ENCODE results near the gene POLR2L.

POLR2L gene

DNA sequence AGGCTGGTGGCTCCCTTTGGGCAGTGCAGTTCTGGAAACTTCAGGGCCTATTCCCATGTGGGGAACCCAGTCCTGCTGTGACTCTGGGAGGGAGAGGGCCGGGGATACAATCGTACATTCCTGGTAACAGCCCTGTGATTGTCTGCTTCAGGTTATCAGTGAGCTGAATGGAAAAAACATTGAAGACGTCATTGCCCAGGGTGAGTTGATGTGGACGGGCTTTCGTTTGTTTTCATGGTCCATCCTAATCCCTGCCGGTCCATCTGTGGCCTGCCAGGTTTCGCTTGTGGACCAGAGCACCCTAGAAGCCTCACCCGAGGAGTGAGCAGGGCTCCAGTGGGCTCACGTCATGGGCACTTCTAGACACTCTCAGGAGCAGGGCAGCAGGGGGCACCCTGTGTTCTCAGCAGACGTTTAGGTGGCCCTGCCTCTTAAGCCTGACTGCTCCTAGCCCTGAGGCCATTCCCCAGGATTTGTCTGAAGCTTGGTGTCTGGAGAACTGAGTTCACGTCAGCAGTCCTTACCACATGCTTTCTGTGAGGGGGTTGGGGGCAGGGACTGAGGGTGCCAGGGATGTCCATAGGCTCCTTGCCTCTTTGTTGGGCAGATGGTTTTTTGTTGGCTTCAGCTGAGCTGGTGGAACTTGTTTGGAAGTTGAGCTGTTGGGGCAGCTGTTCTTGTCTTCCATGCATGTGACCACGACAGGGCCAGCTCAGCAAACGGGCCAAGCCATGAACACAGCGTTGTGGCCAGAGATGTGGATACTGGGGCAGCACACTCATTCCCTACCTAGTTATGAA is 30.7 kb downstream of the POLR2L start:
- DNase-seq (ENCODE audit: low read depth in 3 of 3) = no peak

DNA sequence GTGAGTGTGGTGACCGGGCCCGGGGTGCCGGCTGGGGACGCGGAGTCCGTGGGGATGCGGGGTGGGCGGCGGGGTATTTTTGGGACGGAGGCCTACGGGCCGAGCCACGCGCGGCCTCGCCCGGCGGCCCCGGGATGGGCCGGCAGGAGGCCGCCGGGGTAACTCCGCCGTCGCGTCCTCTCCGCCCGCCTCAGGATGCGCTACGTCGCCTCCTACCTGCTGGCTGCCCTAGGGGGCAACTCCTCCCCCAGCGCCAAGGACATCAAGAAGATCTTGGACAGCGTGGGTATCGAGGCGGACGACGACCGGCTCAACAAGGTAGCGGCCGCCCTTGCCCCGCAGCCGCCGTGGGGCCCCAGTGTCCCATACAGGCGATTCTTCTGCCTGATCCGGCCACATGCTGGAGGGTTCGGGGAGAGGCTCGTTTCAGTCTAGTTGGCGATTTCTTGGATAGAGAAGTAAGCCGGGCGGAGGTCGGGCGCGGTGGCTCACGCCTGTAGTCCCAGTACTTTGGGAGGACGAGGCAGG is 32.2 kb downstream of the POLR2L start:
- no peak for DNase-seq (ENCODE audit: low read depth in 3 of 3)

DNA sequence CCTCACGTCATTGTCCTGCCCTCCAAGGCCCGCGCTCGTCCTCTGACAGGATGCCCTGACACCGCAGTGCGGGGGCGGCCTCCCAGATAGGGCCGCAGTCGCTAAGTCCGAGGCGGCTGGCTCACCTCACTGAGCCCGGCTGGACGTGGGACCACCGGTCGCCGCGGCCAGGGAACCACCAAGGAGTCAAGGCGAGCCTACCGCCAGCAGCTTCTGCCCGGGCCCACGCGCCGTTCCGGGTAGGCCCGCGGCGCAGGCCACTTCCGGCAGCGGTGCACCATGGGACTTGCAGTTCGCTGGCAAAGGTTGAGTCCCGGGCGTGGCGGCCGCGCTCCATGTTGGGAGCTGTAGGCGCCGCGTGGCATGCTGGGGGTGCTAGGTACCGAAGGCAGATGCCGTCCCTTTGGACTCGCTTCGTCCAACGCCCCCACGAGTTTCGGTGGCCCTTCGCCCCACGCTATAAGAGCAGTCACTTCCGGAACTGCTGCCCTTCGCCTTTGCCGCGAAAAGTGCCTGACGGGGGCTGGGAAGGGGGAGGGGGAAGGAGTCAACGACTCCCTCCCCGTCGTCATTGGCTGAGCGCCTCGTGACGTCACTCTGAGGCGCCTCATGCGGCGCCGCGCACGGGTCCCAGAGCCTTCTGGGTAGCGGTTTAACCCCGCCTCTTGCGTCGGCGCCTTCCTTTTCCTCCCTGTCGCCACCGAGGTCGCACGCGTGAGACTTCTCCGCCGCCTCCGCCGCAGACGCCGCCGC is 32.9 kb downstream of the POLR2L start, which contains the start of gene RPLP2:
TSS of gene RPLP2 (plus strand) at position 681 of the 753 bp plus-strand sequence. CDS start 268 bp downstream, outside the sequence.
- DNase-seq (ENCODE audit: low read depth in 3 of 3) = peak; percentile 96 to 97 (median 97)

DNA sequence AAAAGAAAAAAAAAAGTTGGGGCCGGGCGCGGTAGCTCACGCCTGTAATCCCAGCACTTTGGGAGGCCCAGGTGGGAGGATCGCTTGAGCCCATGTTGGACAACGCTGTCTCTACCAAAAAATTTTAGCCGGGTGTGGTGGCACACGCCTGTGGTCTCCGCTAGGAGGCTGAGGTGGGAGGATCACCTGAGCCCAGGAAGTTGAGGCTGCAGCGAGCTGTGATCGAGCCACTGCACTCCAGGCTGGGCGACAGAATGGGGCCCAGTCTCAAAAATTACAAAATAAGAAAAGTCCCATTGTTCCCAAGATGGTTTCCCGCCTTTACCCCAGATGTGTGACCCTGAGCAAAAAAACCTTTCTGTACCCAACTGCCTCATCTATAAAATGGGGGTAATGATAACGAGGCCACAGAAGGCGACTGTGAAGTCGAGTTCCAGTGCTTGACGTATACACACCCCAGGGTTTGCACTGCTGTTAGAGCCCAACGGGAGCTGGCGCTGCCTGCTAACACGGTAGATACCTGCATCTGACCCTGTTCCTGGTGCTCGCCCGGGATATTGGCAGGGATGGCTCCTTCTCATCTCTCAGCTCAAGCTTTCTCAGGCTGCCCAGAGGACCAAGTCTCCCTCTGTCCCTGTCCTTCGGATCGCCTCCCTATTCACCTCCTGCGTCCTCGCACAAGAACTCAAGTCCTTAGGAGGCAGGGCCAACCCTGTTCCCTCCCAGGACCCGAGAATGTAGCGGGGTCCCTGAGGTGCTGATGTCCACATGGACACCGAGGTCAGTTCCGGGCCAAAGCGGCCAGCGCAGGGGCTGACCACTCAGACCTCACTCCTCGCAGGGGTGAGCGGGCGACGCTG is 33.7 kb downstream of the POLR2L start:
- no peak for DNase-seq (ENCODE audit: low read depth in 3 of 3)

DNA sequence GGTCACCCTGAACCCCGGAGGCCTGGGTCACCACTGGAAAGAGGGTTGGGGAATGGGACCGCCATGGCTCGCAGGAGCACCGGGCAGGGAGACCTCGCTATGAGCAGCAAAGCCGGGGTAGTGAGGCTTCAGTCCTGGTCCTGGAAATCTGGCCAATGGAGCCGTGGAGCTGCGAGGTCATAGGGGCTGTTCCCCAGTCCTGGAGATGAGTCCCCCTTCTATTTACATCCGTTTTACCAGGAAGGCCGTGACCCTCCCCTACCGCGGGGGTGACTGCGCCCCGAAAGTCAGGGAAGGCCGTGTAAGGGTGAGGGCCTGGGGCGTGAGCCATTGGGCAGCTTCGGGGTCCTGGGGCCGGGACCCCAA is 37.7 kb downstream of the POLR2L start:
- no peak for DNase-seq (ENCODE audit: low read depth in 3 of 3)

DNA sequence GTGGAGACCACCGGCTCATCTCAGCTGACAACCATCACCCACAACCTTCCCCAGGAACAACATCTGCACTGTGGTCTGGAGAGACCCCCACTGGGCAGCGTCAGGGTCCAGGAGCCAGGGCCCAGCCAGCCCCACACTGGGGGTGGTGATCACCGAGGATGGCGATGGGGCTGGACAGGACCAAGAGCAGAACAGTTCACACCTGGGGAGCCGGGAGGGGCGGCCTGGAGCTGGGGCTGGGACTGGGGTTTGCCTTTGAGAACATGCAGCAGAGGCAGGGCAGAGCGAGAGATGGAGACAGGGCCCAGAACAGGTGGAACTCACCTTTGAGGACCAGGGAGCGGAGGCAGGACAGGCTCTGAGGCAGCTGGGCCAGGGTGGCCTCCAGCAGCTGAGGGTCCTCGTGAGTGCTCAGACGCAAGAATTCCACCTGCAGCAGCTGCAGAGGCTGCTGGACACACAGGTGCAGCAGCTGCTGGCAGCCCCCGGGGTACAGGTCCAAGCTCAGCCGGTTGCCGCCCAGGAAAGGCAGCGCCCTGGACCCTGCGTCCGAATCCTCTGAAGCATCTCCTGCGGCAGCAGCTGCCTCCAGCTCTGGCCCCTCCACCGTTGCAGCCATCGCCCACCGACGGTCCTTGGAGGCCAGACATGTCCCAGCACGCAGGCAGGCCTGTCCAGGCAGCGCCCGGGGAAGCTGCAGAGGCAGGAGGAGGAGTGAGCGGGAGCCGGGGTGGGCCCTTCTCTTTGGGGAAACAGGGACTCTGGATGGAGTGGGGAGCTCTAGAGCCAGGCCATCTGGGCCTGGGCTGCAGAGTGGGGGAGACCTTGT is 38.3 kb downstream of the POLR2L start:
- no peak for DNase-seq (ENCODE audit: low read depth in 3 of 3)

DNA sequence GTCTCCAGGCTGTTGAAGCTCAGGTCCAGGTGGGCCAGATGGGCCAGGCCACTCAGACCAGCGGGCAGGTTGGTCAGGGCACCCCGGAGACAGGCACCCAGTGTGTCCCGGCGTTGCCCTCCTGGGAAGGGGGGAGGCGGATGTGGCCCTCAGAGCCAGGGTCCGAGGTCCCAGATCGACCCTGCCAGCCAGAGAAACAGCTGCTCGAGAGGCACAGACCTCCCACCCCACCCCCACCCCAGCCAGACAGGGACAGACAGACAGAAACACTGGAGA is 38.9 kb downstream of the POLR2L start:
- no peak for DNase-seq (ENCODE audit: low read depth in 3 of 3)

DNA sequence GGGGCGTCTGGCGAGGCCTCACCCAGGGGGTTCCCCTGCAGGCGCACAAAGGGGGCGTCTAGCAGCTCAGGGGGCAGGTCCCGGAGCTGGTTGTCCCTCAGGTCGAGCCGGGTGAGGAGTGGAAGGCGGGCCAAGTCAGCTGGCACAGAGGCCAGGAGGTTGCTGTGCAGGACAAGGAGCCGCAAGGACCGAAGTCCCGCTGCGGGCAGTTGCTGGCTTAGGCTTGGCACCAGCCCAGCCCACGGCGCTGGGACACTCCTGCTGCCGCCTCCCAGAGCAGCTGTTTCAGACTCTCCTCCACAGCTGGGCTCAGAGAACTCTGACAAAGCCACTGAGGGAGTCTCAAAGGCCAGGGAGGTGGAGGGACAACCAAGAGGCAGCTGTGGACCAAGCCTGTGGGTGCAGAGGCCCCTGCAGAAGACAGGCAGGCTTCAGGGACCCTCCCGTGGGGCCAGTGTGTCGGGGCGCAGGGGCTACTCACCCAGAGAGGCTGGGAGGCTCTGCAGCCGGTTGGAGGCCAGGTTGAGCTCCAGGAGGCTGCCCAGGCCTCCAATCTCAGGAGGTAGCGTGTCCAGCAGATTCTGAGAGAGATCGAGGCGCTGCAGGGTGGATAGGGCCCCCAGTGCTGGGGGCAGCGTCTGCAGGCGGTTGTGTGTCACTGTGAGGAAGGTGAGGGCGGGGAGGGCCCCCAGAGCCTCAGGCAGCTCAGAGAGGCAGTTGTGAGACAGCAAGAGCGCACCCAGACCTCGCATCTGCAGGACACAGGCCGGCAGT is 39.4 kb downstream of the POLR2L start:
- no peak for DNase-seq (ENCODE audit: low read depth in 3 of 3)

DNA sequence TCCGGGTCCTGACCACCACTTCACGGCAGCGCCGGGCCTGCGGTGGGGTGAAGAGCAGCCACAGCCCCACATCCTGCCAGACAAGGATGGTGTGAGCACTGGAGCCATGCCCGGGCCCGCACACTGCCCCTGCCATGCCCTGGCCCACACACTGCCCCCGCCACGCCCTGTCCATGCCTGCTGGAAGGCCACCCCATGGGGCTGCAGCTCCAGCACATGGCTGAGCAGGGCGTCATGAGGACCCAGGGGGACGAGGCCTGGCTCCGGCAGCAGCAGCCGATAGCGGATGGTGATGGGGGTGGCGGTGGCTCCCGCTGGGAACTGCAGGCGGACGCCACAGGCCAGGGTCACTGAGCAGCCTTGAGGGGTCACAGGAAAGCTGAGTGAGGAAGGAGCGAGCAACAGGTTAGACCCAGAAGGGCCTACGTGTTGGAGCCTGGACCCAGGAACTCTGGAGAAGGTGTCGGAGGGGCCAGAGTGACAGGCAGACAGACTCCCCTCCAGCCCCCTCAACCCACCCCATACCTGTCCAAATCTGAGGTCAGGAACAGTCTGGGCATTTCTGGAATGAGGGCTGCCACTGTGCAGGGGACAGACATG is 40.2 kb downstream of the POLR2L start:
- no peak for DNase-seq (ENCODE audit: low read depth in 3 of 3)

DNA sequence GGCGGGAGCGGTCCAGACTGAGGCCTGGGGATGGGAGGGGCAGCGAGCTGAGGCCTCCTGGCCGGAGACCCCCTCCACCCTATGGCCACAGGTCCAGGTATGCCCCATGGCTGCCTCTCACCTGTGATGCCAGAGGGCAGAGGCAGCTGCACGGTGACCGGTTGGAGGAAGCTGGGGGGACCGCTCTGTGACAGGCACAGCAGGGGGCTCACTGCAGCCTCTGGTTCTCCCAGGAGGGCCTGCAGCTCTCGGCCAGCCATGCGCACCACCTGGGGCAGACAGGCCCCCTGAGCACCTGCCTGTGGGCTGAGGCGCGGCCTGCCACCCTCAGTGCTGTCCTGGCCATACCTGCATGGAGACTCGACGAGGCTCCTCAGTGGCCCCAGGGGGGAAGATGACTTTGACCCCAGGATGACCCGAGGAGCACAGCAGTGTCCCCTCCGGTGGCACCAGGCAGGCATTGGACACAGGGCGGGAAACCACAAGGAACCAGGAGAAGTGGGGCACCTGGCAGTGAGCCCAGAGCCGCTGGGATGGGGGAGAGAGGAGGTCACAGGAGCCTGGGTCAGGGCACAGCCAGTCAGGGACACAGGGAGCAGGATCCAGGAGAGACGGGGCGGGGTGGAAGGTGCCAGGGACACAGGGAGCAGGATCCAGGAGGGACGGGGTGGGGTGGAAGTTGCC is 41.1 kb downstream of the POLR2L start:
- DNase-seq (ENCODE audit: low read depth in 3 of 3) = no peak

DNA sequence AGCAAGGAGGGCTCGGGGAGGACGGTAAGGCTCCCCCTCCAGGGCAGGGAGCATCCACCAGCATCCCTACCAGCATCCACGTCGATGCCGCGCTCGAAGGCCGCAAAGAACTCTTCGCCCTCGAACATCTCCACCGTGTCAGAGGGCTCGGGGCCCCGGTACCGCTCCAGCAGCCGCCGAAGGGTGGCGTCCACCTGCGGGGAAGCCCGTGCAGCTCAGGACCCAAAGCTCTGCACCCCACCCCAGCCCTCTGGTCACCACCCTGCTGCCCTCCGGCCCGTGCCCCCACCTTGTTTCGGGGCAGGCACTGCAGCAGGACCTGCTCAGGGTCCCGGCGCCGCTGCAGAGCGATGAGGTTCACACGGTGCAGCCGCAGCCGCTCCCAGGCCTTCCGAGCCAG is 41.9 kb downstream of the POLR2L start:
- DNase-seq (ENCODE audit: low read depth in 3 of 3) = no peak

DNA sequence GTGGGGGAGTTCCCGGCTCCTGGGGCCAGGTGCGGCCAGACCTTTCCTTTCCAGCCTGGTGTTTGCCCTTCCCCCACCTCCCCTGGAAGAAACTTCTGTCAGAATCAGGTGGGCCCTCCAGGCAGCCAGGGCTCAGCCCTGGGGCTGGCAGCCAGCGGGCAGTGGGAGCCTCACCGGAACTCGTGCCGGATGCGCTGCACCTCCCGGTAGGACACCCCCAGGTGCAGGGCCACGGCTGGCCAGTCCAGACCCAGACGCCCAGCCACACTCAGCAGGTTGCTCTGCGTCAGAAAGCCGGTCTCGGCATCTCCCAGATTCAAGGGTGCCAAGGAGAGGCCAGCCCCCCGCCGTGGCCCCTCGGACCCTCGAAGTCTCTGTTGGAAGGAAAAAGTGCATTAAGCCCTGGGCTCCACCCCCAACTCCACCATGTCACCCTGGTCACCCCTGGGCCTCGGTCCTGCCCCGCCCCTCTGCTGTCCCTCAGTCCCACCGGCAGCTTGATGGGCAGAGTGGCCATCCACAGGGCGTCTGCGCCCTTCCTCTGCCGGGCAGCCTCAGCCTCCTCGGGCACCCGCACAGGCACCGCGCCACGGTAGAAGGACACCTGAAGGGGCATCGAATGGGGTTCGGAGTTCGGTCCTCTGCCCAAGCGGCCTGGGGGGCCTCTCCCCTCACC is 42.5 kb downstream of the POLR2L start:
- no peak for DNase-seq (ENCODE audit: low read depth in 3 of 3)

DNA sequence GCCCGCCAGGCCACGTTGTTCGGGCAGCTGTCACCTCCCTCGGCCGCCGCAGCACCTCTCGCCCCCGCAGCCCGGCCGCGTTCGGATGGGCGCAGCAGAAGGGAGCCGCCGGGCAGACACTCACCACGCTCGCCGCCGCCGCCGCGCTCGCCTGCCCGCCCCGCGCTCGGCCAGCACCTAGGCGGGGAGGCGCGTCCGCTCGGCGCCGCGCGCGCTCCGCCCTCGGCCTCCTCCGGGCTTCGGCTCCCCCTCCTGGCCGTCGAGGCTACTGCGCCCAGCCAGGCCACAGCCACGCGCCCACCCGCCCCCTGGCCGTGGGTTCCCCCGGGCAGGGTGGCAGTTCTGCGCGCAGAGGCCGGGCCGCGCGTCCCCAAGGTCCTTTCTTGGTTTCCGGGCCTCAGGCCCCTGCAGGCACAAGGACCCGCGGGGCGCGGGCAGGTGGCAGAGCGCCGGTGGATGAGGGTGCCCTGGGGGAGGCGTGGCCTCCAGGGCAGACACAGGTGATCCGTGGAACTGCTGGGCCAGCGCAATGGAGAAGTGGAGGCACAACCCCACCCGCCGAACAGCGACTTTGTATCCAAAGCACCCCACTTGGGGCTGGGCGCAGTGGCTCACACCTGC is 44.1 kb downstream of the POLR2L start, which contains the start of gene SLC25A22:
TSS of gene SLC25A22 (minus strand) at position 189 of the 621 bp plus-strand sequence. CDS start 3,275 bp downstream, outside the sequence.
- peak; percentile 73 to 82 (median 76) for DNase-seq (ENCODE audit: low read depth in 3 of 3)

DNA sequence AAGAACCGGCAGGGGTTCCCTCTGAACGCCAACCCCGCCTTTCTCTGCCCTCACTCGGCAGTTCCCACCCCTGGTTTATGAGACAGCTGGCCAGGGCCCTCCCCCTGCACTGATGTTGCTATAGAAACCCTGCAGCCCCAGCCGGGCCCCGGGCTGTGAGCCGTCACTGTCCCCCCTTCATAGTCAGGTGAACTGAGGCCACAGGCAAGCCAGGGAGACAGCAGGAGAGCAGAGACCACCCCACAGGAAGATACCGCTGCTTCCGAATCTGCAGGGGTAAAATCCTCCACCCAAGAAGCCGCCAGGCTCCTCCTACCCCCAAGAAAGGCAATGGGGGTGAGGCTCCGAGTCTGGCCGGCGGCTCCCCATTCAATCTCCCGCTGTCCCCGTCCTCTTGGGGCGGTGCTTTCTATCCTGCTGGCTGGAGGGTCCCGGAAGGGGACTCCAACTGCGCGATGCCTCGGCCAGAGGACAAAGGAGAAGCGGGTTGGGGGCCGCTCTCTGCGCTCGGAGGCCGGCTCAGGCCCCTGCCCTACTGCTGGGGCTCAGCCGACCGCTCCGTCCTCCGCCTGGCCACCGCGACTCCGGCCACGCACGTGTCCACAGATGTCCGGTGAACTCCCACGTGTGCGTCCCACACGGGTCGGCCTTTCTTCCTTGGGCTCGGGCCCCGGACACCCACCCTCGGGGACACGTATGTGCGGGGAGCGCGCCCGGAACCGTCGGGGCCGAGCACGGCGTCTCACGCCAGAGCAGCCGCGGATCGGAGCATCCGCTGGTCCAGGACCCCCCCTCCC is 44.8 kb downstream of the POLR2L start:
- peak in 2 of 3 donors; percentile 71 to 73 for DNase-seq (ENCODE audit: low read depth in 3 of 3)

DNA sequence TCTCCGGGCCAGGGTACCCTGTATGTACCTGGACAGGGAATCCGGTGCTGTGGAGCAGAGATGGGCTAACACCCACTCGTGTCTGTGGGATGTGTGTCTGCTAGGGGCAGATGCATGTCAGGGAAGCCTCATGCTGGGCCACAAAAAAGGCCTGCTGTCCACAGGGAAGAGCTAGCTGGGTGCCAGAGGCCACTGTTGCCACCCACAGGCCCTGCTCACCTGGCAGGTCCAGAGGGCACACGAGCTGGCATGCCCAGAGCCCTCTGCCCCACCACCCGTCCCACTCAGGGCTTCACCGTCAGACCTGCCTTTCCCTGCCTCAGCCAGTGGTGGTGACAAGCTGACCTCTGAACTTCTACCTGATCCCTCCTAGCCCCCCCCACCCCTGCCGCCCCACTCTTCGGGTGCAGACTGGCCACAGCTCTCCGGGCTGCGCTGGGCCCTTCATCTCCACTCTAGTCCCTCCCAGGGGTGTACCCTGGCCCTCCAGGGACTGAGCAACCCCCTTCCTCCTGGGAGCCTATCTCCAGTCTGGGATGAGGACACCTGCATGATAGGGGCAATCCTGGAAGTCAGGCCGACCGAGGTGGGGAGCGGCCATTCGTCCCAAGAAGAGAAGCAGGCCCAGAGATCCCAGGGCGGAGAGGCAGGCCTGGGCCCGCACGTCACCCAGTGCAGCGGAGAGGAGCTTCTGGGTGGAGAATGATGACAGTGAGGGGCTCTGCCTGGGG is 45.6 kb downstream of the POLR2L start:
- no peak for DNase-seq (ENCODE audit: low read depth in 3 of 3)

DNA sequence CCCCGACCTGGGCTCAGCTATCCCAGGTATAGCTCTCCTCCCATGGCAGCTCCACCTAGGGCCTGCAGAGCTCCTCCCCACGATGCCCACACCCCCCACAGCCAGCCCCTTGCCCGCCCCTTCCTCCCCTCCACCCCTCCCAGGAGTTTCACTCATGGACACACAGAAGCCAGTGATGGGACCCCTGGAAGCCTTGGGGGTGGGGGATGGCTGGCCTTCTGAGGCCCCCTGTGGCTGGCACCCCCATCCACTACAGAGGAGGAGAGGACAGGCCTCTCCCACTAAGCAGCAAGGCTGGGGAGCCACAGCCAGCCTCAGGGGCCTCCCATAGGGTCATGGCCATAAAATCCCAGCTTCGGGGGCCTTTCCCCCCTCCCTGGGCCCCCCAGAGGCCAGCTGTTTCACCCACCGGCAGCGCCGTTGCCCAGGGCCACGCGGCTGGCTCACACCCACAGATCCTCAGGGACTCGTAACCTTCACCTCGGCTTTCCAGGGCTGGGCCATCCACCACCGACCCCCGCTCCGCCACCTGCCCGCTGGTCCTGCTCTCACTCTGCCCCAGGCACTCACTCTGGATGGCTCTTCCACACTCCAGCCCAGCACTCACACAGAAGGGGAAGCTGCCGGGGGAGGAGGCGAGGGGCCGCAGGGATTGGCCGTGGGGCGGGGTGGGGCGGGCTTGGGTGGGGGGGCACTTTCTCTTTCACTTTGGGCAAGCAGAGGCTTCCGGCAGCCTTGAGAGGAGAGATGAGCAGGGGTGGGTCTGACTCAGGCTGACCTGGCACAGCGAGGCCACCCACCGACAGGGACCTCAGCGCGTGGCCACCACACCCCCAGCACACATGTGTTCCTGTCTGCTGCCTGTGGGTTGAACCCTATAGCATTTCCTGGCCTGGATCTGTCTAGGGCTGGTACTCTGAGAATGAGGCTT is 46.4 kb downstream of the POLR2L start:
- DNase-seq (ENCODE audit: low read depth in 3 of 3) = peak; percentile 77 to 84 (median 83)
